Ectodermal cell (in vitro differentiated cells): Measurements from ENCODE around the gene SFXN3.
"Not testable (repeated sequence)": the region's sequence is repeated elsewhere in the genome, so short reads cannot be mapped to it uniquely, and the experiment has no call there.

ENCODE experiments used
- H3K27ac ChIP-seq: 2 replicates; pipeline ENCODE4 v1.7.0; 2013; ENCODE audit warnings: mild to moderate bottlenecking, low read depth, low read length; ENCODE audit not compliant: insufficient read depth, poor library complexity, severe bottlenecking
- H3K27me3 ChIP-seq: 2 replicates; pipeline ENCODE4 v1.7.0; 2013; ENCODE audit warnings: mild to moderate bottlenecking, low read length; ENCODE audit not compliant: insufficient read depth, control insufficient read depth, poor library complexity, severe bottlenecking
- H3K36me3 ChIP-seq: one replicate; pipeline ENCODE4 v1.7.0; 2013; ENCODE audit warnings: low read length; ENCODE audit not compliant: control insufficient read depth, insufficient read depth
- H3K4me1 ChIP-seq: one replicate; pipeline ENCODE4 v1.7.0; 2013; ENCODE audit warnings: low read length; ENCODE audit not compliant: control insufficient read depth, insufficient read depth
- H3K4me3 ChIP-seq: 2 replicates; pipeline ENCODE4 v1.7.0; 2013; ENCODE audit warnings: low read depth, low read length, control low read depth; ENCODE audit not compliant: insufficient read depth
- H3K9me3 ChIP-seq: 2 replicates; pipeline ENCODE4 v1.7.0; 2013; ENCODE audit warnings: mild to moderate bottlenecking, low read length, moderate library complexity; ENCODE audit not compliant: control insufficient read depth
- WGBS, 2 experiments: methylation state at CpG; one replicate each; pipeline ENCODE4 v1.1.7; 2013; ENCODE audit warnings: missing lambda C conversion rate in 2 of 2; 5-methylcytosine and 5-hydroxymethylcytosine counted together

Gene SFXN3

DNA sequence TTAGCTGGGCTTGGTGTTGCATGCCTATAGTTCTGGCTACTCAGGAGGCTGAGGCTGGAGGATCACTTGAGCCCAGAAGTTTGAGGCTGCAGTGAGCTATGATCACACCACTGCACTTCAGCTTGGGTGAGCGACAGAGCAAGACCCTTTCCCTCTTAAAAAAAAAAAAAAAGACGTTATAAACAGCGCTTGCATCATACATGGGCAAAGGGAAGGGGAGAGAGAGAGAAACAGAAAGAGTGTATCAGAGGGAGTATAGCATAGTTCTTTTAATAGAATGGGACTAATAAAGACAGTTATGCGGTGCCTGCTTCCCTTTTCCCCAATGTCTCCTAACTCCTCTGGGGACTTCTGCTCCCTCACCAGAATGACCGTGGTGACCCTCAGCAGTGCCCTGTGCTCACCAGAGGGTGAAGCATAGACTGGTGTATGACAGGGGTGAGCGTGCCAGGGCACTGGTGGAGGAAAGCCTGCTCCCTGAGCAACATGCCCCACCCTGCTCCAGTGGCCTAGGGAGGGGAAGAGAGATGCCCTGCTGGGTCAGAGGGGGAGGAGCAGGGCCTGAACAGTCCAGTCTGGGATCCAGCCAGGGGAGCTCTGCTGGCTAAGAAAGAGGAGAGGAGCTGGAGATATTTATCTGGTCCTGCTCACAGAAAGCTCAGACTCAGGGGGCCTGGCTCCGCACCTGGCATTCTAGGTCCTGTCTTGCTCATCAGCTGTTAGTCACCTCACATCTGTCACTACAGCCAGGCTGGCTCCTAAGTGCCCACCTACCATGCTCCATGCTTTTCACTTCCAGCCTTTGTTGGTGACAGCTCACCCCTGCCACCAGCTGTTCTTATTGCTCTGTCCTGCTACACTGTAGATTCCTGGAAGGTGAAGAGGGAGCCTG lies 2.3 kb upstream of the SFXN3 start:
- 85 to 87% methylated on average over 7 of the region's 7 CpGs for whole genome bisulfite sequencing, 2 experiments
- H3K36me3 ChIP-seq = no peaks in the 10 kb centered on the region
- H3K4me1 ChIP-seq = peaks cover 47% of the 10 kb centered on the region
- H3K27me3 ChIP-seq = peaks cover 48% of the 10 kb centered on the region
- H3K4me3 ChIP-seq = no peak overlapping the region
- H3K9me3 ChIP-seq = no peaks in the 10 kb centered on the region
- no peak overlapping the region for H3K27ac ChIP-seq

DNA sequence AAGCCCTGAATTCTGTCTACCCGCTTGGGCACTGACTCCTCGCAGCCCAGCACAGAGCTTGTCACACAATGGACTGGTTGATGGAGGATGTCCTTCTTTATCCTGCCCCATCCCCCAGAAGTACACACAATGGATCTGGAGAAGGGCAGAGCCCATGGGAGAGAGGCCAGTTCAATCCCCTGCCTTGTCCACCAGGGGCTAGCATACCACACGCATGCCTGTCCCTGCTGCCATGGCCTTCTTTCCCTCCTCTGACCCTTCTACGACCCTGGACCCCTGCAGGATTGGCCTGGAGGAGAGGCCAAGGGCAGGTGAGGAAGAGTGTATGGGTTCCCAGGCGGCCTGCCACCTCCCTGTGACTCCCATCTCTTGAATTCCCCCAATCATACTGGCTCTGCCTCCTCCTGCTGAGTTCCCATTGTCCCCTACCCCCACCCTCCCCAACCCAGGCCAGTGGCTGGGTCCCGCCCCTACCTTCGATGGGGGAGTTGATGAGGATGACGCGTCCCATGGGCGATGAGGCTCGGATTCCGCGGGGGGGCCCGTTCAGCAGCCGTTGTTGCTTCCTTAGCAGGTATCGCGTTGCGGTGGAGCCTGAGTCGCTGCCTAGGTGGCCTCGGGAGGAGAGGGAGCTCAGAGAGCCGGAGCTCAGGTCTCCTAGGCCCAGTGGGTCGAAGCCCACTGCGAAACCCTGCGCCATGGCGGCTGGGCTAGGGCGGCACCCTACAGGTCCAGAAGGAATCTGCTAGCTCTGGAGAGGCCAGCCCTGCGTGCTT lies 1.3 kb upstream of the SFXN3 start:
- Histone ChIP-seq H3K4me1 (peaks cover 47% of the 10 kb centered on the region), H3K27me3 (peaks cover 58% of the 10 kb centered on the region), H3K4me3 (no peak overlapping the region), H3K9me3 (no peaks in the 10 kb centered on the region), H3K36me3 (no peaks in the 10 kb centered on the region), H3K27ac (no peak overlapping the region)
- 61% methylated on average over 27 of the region's 27 CpGs for WGBS, 2 experiments

DNA sequence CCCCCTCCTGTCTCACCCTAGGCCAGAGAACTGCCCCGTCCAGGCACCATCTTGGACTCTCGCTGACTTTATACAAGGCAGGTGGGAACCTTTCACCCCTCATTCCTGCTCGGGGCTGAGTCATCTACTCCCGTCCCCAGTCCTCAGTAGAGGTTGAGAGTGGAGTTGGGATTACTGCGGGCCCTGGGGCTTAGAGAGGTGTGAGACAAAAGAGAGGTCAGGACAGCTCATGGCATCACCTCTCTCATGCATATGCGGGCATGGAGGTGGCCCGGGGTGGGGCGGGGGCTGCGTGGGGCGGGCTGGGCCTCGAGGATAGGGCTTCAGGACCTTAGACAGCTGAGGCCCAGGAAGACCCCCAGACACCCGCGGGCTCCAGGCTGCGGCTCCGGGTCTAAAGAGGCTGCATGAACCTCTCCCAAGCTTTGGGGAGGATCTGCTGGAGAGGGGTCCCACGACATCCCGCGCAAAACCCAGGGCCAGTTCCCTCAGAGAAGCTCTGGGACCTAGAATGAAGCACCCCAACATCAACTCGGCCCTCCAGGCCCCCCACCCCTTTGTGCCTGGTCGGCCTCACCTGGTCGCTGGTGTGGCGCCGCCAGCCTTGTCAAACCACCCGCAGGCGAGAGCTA lies 422 bp upstream of the SFXN3 start:
- no peaks in the 10 kb centered on the region for H3K36me3 ChIP-seq
- WGBS, 2 experiments = 10 to 11% methylated on average over 25 of the region's 25 CpGs
- H3K9me3 ChIP-seq = no peaks in the 10 kb centered on the region
- H3K27me3 ChIP-seq = peaks cover 67% of the 10 kb centered on the region
- H3K4me1 ChIP-seq = peaks cover 47% of the 10 kb centered on the region
- peak overlapping the region; percentile 34 for H3K4me3 ChIP-seq
- H3K27ac ChIP-seq = no peak overlapping the region

DNA sequence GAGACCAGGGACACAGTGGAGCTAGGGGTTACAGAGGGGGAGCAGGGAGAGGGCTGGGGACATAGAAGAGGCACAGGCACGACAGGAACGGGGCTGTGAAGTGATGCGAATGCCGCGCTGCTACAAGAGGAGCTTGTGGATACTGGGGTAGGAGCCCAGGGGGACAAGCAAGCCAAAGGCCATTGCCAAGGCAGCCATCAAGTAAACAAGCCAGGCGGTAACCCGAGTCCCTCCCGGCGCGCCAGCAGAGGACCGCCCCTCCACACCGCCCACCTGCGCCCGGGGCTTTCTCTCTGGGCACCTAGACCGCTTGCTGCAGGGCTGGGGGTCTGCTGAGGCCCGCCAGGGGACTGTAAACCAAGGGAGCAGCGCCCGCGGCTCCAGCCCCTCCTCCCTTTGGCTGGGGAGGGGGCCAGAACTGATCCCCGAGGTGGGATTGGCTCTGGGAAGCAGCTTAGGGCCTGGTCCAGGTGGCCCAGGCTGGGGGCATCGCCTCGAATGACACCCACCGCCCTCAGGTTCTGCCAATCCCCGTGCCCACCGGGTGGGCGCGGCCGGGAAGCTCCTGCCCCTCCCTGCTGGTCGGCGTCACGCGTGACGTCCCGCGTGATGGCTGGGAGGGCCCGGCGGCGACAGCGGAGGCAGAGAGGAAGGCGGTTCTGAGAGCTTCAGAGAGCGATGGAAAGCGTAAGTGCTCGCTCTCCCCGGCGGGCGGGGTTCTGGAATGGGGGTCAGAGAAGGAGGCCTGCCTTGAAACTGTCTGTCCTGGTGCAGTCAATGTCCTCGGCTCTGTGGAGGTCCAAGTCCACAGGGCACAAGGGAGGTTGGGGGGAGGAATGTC lies 982 bp downstream of the SFXN3 start:
- Histone ChIP-seq H3K4me3 (peak overlapping the region; percentile 34), H3K36me3 (no peaks in the 10 kb centered on the region), H3K4me1 (peaks cover 44% of the 10 kb centered on the region), H3K9me3 (no peaks in the 10 kb centered on the region), H3K27ac (no peak overlapping the region), H3K27me3 (peaks cover 80% of the 10 kb centered on the region)
- WGBS, 2 experiments = 2% methylated on average over 47 of the region's 47 CpGs

DNA sequence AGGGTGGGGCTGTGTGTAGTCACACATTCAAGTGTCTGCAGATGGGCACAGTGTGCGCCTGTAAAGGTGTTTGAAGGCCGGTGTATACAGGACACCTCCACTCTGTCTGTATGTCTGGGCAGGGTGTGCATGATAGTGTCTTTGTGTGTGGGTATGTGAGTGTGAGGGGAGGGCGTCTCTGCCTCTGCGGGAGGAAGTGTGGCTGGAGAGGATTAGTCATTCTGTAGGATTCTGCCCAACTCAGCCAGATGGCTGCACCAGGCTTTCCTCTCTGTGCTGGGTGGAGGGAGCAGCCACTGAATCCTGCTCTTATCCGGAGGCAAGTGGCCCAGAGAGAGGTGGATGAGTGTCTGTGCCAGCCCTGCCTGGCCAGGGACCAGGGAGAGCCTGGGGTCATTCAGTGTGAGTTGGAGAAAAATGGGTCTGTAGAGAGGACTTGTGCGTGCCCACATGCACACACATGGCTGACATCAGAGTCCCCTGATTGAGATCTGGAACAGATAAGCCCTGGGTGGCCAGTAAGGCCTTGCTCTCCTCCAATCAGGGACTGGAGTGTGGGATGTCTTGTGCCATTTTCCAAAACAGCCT lies 1.7 kb downstream of the SFXN3 start:
- Histone ChIP-seq H3K27ac (no peak overlapping the region), H3K9me3 (no peaks in the 10 kb centered on the region), H3K4me1 (peaks cover 44% of the 10 kb centered on the region), H3K36me3 (no peaks in the 10 kb centered on the region), H3K27me3 (peaks cover 85% of the 10 kb centered on the region), H3K4me3 (peak overlapping the region; percentile 34)
- WGBS, 2 experiments = 32 to 38% methylated on average over 6 of the region's 6 CpGs

DNA sequence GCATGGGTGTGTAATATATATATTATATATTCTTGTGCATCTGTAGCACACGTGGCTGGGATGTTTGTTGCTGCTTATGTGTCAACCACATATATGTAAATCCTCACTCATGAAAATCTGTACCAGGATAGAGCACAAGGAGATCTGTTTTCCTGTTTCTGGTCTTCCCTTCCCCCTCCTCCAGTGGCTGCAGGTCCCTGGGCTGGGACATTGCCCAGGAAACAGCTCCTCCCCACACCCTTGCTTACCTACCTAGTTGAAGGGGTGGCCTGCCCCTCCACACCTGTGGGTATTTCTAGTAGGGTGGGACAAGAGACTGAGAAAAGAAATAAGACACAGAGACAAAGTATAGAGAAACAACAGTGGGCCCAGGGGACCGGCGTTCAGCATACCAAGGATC lies 2.2 kb downstream of the SFXN3 start:
- H3K9me3 ChIP-seq = no peaks in the 10 kb centered on the region
- 33 to 63% methylated on average over 1 of the region's 3 CpGs for WGBS, 2 experiments
- H3K4me3 ChIP-seq = no peak overlapping the region
- H3K36me3 ChIP-seq = no peaks in the 10 kb centered on the region
- H3K27ac ChIP-seq = no peak overlapping the region
- H3K4me1 ChIP-seq = peaks cover 44% of the 10 kb centered on the region
- peaks cover 89% of the 10 kb centered on the region for H3K27me3 ChIP-seq

DNA sequence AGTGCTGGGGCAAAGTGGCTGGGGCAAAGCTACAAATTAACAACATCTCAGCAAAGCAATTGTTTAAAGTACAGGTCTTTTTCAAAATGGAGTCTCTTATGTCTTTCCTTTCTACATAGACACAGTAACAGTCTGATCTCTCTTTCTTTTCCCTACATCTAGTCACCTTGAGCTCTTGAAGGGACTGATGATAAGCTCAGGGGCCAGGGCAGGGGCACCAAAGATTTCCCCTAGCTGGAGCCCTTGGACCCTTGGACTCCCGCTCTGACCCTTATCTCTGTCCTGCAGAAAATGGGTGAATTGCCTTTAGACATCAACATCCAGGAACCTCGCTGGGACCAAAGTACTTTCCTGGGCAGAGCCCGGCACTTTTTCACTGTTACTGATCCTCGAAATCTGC lies 3.4 kb downstream of the SFXN3 start:
- H3K27me3 ChIP-seq = peaks cover 90% of the 10 kb centered on the region
- 89 to 95% methylated on average over 4 of the region's 4 CpGs for WGBS, 2 experiments
- H3K9me3 ChIP-seq, H3K36me3 ChIP-seq, H3K4me3 ChIP-seq, H3K27ac ChIP-seq: not testable (repeated sequence)
- H3K4me1 ChIP-seq = peaks cover 35% of the 10 kb centered on the region

DNA sequence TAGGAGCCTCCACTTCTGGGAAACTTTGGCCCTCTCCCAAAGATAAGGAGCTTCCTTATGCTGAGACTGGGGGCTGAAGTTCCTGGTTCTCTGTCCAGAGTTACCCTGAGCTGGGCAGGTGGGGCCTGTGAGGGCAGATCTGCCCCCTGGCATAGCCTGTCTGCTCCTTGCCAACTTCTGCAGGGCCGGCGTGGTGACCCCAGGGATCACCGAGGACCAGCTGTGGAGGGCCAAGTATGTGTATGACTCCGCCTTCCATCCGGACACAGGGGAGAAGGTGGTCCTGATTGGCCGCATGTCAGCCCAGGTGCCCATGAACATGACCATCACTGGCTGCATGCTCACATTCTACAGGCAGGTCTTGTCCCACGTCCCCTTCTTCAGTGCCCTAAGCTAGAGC lies 4.3 kb downstream of the SFXN3 start:
- 88 to 89% methylated on average over 7 of the region's 7 CpGs for WGBS, 2 experiments
- H3K27me3 ChIP-seq = peaks cover 90% of the 10 kb centered on the region

DNA sequence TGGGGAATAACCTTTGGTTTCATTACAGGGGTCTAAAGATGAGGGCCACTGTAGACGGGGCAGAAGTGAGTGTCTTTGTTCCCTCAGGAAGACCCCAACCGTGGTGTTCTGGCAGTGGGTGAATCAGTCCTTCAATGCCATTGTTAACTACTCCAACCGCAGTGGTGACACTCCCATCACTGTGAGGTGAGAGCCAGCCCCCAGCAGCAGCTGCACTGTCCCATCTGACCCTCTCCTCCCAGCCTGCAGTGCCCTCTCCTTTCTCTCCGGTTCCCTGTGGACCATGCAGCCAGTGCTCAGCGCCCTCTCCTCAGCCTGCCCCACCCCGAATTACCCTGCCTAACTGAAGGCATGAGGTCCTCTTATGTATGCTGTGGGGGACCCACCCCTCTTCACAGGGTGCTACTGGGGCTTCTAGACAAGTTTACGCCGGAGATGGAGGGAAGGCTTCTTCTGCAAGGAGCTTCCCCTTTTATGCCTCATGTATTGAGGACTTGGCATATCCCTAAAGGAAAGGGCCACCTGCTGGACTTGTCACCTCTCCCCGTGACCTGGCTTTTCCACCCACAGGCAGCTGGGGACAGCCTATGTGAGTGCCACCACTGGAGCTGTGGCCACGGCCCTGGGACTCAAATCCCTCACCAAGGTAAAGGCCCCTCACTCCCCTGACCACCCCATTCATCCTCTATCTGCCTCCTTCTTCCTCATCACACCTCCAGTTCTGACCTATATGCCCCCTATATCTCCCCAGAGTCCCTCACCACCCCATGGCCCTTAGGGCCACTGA lies 5.1 kb downstream of the SFXN3 start:
- H3K9me3 ChIP-seq = no peaks in the 10 kb centered on the region
- H3K4me1 ChIP-seq = peaks cover 20% of the 10 kb centered on the region
- 78% methylated on average over 10 of the region's 10 CpGs for WGBS, 2 experiments
- H3K4me3 ChIP-seq = no peak overlapping the region
- H3K27me3 ChIP-seq = peaks cover 83% of the 10 kb centered on the region
- H3K27ac ChIP-seq = no peak overlapping the region
- H3K36me3 ChIP-seq = no peaks in the 10 kb centered on the region

More for the DNA sequence above, 4.3 kb downstream of the SFXN3 start:
- Histone ChIP-seq H3K36me3 (no peaks in the 10 kb centered on the region), H3K9me3 (no peaks in the 10 kb centered on the region), H3K27ac (no peak overlapping the region), H3K4me3 (no peak overlapping the region), H3K4me1 (peaks cover 26% of the 10 kb centered on the region)
